Stimulated activated naive CD8-positive, alpha-beta T cell treated with anti-CD3 and anti-CD28 coated beads, Interleukin-15, amount 100 ng/mL, for 72 hours (primary cell): Measurements from ENCODE around the gene CYP19A1.
"Not testable (repeated sequence)": the region's sequence is repeated elsewhere in the genome, so short reads cannot be mapped to it uniquely, and the experiment has no call there.

ENCODE experiments used
- ATAC-seq: fragments of 150-1000 bp; cut with Tn5 transposase; 2 replicates; pipeline ENCODE4 v1.10.0; 2021; ENCODE audit warnings: mild to moderate bottlenecking, moderate library complexity
- DNase-seq, 2 donors: peaks; one replicate each; pipeline ENCODE4 v3.0.0; 2021 to 2022
- H3K27ac Mint-ChIP-seq, 2 donors: one replicate each; pipeline ENCODE4 v1.8.0; 2022; ENCODE audit warnings: mild to moderate bottlenecking in 2 of 2, mixed read lengths in 2 of 2, moderate library complexity in 2 of 2
- H3K27me3 Mint-ChIP-seq: one replicate; pipeline ENCODE4 v1.8.0; 2022; ENCODE audit warnings: mixed read lengths
- H3K4me1 Mint-ChIP-seq: one replicate; pipeline ENCODE4 v1.8.0; 2022; ENCODE audit warnings: mild to moderate bottlenecking, mixed read lengths
- H3K4me3 Mint-ChIP-seq, 2 donors: one replicate each; pipeline ENCODE4 v1.8.0; 2022; ENCODE audit warnings: mild to moderate bottlenecking in 2 of 2, mixed read lengths in 2 of 2, moderate library complexity in 1 of 2
- H3K9me3 Mint-ChIP-seq, 2 donors: one replicate each; pipeline ENCODE4 v1.8.0; 2022; ENCODE audit warnings: mixed read lengths in 2 of 2

The CYP19A1 gene

DNA sequence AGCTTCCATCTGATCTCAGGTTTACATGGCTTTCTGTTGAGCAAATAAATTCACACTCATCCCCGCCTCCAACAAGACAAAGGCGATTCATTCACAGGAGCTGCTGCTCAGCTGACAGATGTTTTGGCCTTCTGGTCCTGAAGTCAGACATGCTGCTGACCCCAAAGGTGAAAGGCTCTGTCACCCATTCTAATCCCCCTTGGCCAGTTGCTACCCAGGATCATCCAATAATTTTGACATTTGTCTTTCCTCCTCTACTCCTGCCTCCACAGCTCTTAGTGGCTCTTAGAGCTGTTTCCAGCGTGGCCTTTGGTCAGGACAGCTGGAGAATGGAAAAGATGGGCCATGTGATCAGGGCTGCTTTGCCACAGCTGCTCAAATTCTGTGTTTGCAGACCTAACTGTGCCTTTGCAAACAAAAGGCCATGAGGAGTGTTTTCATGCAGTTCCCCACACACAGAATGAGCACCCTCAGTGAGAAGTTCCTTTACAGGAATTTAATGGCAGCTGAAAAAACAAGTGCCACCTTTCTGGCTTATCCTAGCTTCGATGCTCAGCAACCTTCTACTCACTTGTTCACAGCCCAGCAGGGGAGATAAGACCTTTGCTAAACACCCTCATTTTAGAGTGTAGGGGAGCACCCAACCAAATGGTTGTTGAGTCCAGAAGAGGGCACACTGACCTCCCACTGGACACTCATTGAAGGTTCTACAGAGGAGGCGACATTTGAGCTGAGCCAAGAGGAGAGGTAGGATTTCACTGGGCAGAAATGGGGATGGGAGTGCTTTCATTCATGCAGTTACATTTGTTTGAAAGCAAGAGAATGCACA lies 39.0 kb downstream of the CYP19A1 start:
- Mint-ChIP-seq H3K27me3 (peaks cover 40% of the 10 kb centered on the region), H3K27ac (no peak overlapping the region), H3K4me3 (no peak overlapping the region), H3K9me3 (no peaks in the 10 kb centered on the region), H3K4me1 (no peaks in the 10 kb centered on the region)
- no peak for ATAC-seq
- DNase-seq = no peak

GRCh38 chr15:51298620-51299019 lies 39.8 kb downstream of the CYP19A1 start:
- ATAC-seq (no peak), DNase-seq (no peak)
- Mint-ChIP-seq H3K27ac (no peak overlapping the region), H3K4me1 (no peaks in the 10 kb centered on the region), H3K4me3 (no peak overlapping the region), H3K9me3 (peaks cover 0 to 2% of the 10 kb centered on the region in 2 donors), H3K27me3 (peaks cover 35% of the 10 kb centered on the region)

DNA sequence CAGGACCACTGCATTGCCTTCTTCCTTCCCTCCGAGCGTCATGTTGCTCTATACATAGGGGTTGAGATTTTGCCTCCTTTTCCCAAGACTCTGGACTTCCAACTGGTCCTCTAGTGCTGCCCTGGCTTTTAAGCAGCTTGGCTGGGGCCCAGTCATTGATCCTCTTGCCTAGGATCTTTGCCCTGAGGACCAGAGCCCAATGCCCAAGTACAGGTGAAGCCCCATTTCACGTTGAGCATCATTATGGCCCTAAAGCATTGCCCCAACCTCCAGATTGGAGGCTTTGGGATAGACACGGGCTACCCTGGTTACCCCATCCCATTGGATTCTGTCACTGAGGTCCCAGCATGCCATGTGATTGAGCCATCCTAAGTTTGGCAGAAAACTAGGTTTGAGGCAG lies 47.7 kb downstream of the CYP19A1 start:
- ATAC-seq (no peak), DNase-seq (no peak)
- peaks cover 5% of the 10 kb centered on the region for H3K27me3 Mint-ChIP-seq
- peaks cover 0 to 6% of the 10 kb centered on the region in 2 donors for H3K9me3 Mint-ChIP-seq
- H3K4me1 Mint-ChIP-seq = no peaks in the 10 kb centered on the region
- H3K4me3 Mint-ChIP-seq = no peak overlapping the region
- no peak overlapping the region for H3K27ac Mint-ChIP-seq

GRCh38 chr15:51289290-51289689 lies 49.1 kb downstream of the CYP19A1 start:
- Mint-ChIP-seq H3K4me1 (no peaks in the 10 kb centered on the region), H3K4me3 (no peak overlapping the region), H3K9me3 (peaks cover 0 to 6% of the 10 kb centered on the region in 2 donors), H3K27me3 (no peaks in the 10 kb centered on the region), H3K27ac (no peak overlapping the region)
- DNase-seq (no peak), ATAC-seq (no peak)

- Mint-ChIP-seq H3K27me3 (no peaks in the 10 kb centered on the region), H3K9me3 (peaks cover 0 to 2% of the 10 kb centered on the region in 2 donors), H3K4me3 (no peak overlapping the region), H3K4me1 (no peaks in the 10 kb centered on the region), H3K27ac (no peak overlapping the region)
- no peak for DNase-seq
- no peak for ATAC-seq
Measured at GRCh38 chr15:51288143-51289065, 50.0 kb downstream of the CYP19A1 start.

GRCh38 chr15:51286816-51287215 lies 51.6 kb downstream of the CYP19A1 start:
- H3K27ac Mint-ChIP-seq = no peak overlapping the region
- DNase-seq (no peak), ATAC-seq (no peak)
- no peaks in the 10 kb centered on the region for H3K9me3 Mint-ChIP-seq
- no peak overlapping the region for H3K4me3 Mint-ChIP-seq
- H3K4me1 Mint-ChIP-seq = peaks cover 9% of the 10 kb centered on the region
- H3K27me3 Mint-ChIP-seq = no peaks in the 10 kb centered on the region

DNA sequence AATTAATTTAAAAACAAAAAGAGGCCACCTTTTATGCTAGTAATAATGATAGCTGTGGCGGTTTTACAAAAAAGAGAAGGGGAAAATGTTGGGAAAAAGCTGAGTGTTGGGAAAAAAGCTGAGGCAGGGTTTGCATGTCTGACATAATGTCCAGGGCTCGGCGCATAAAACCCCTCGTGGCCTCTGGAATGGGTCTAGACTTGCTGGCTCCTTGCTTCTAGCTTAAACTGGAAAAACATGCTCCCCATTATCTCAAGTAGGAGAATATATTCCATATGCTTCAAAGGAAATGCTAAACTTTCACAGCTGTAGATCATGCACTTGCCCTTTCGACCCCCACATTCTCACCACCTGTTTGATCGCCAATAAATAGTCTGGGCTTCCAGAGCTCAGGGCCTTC lies 53.0 kb downstream of the CYP19A1 start:
- no peaks in the 10 kb centered on the region for H3K9me3 Mint-ChIP-seq
- ATAC-seq (no peak), DNase-seq (no peak)
- no peak overlapping the region for H3K27ac Mint-ChIP-seq
- H3K27me3 Mint-ChIP-seq = peaks cover 3% of the 10 kb centered on the region
- peaks cover 9% of the 10 kb centered on the region for H3K4me1 Mint-ChIP-seq
- no peak overlapping the region for H3K4me3 Mint-ChIP-seq

DNA sequence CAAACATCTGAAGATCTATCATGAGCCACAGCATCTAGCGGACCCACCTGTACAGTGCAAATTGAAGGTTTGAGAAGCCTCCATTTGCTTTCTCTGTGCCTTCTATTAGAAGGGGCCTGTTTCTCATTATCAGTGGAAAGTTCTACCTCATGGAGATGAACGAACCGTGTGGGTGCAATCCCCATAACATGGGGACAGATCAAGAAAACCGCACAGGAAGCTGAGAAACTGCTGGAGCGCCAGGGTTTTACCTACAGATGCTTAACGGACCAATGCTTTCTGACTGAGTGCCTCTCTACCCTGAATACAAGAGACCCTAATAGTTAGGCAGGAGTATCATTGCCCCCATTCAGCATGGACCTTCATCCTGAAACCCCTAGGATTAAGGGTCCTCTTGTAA lies 53.5 kb downstream of the CYP19A1 start:
- no peak overlapping the region for H3K27ac Mint-ChIP-seq
- H3K4me3 Mint-ChIP-seq = no peak overlapping the region
- H3K9me3 Mint-ChIP-seq = no peaks in the 10 kb centered on the region
- peaks cover 8% of the 10 kb centered on the region for H3K27me3 Mint-ChIP-seq
- no peak for DNase-seq
- no peak for ATAC-seq
- peaks cover 9% of the 10 kb centered on the region for H3K4me1 Mint-ChIP-seq

DNA sequence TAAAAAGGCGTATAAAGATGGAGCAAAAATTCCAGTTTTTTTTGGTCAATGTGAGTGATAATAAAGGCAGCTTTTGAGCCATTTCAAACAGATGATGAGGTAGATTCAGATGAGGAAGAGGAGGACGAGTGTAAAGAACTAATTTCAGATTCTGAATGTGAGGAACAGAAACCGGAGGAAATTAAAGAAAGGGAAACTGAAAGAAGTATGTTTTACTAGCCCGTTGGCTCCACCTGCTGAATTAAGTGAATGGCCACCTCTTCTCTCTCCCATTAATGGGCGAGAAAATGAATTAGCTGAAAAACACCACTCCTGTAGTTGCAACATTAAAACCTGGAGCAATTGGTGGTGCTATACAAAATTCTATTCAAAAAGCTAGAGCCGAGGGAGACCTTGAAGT lies 55.4 kb downstream of the CYP19A1 start:
- no peaks in the 10 kb centered on the region for H3K9me3 Mint-ChIP-seq
- H3K4me1 Mint-ChIP-seq = peaks cover 9% of the 10 kb centered on the region
- peaks cover 21% of the 10 kb centered on the region for H3K27me3 Mint-ChIP-seq
- H3K27ac Mint-ChIP-seq = peak overlapping the region in 1 of 2 donors; percentile 74
- DNase-seq (no peak), ATAC-seq (no peak)
- no peak overlapping the region for H3K4me3 Mint-ChIP-seq

DNA sequence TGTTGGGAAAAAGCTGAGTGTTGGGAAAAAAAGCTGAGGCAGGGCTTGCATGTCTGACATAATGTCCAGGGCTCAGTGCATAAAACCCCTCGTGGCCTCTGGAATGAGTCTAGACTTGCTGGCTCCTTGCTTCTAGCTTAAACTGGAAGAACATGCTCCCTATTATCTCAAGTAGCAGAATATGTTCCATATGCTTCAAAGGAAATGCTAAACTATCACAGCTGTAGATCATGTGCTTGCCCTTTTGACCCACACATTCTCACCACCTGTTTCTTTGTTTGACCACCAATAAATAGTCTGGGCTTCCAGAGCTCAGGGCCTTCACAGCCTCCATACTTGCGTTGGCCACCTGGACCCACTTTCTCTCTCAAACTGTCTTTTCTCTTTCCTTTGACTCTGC lies 56.2 kb downstream of the CYP19A1 start:
- H3K4me3 Mint-ChIP-seq = not testable (repeated sequence)

GRCh38 chr15:51281368-51281967 lies 56.9 kb downstream of the CYP19A1 start:
- DNase-seq (peak in 1 of 2 donors; percentile 12), ATAC-seq (no peak)
- Mint-ChIP-seq H3K4me3 (no peak overlapping the region), H3K9me3 (no peaks in the 10 kb centered on the region), H3K27me3 (peaks cover 21% of the 10 kb centered on the region), H3K4me1 (peaks cover 9% of the 10 kb centered on the region), H3K27ac (no peak overlapping the region)

More for the DNA sequence above, 56.2 kb downstream of the CYP19A1 start:
- peaks cover 21% of the 10 kb centered on the region for H3K27me3 Mint-ChIP-seq
- DNase-seq, H3K4me1 Mint-ChIP-seq, H3K27ac Mint-ChIP-seq, H3K9me3 Mint-ChIP-seq, ATAC-seq: not testable (repeated sequence)

DNA sequence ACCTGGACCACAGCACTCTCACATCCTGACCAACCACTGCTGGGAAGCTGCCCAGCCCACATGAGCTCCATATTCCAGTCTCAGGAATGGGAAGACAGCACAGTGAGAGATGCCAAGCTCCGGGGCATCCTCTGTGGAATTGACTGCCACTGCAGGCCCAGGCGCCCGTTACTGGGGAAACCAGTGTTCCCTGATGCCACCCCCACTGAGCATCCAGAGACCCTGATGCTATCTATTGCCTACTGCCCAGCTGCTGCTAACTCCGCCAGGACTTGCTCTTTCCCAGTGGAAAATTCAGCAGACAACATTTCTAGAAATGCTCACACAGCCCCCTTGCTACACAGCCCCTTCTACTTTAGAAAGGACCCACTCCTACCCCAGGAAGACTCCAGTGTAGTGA lies 57.6 kb downstream of the CYP19A1 start:
- H3K4me3 Mint-ChIP-seq = no peak overlapping the region
- no peaks in the 10 kb centered on the region for H3K9me3 Mint-ChIP-seq
- DNase-seq = no peak
- H3K27ac Mint-ChIP-seq = peak overlapping the region in 1 of 2 donors; percentile 15
- peaks cover 9% of the 10 kb centered on the region for H3K4me1 Mint-ChIP-seq
- peaks cover 21% of the 10 kb centered on the region for H3K27me3 Mint-ChIP-seq
- ATAC-seq = no peak

DNA sequence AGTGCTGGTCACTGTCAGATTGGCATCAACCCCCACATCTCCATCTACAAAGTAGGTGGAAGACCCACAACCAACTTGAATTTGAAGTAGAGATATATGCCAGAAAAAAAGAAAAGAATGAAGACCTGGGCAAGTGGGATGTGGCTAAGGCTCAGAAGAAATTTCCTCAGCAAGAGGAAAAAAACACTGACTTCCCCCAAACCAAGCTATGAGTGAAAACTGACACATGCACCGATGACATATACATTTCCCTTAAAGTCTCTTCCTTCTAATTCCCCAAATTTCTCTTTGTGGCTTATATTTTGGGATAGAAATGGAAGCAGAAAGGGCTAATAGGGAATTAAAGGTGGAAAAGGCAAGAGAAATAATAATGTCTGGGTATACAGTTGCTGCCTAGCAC lies 59.0 kb downstream of the CYP19A1 start:
- no peak overlapping the region for H3K4me3 Mint-ChIP-seq
- DNase-seq = no peak
- ATAC-seq = no peak
- H3K4me1 Mint-ChIP-seq = peaks cover 9% of the 10 kb centered on the region
- no peaks in the 10 kb centered on the region for H3K9me3 Mint-ChIP-seq
- H3K27me3 Mint-ChIP-seq = peaks cover 21% of the 10 kb centered on the region
- H3K27ac Mint-ChIP-seq = no peak overlapping the region

- DNase-seq (no peak), ATAC-seq (no peak)
- Mint-ChIP-seq H3K27ac (no peak overlapping the region), H3K9me3 (no peaks in the 10 kb centered on the region), H3K4me3 (no peak overlapping the region), H3K4me1 (no peaks in the 10 kb centered on the region), H3K27me3 (peaks cover 21% of the 10 kb centered on the region)
Measured at GRCh38 chr15:51277101-51277500, 61.3 kb downstream of the CYP19A1 start.

DNA sequence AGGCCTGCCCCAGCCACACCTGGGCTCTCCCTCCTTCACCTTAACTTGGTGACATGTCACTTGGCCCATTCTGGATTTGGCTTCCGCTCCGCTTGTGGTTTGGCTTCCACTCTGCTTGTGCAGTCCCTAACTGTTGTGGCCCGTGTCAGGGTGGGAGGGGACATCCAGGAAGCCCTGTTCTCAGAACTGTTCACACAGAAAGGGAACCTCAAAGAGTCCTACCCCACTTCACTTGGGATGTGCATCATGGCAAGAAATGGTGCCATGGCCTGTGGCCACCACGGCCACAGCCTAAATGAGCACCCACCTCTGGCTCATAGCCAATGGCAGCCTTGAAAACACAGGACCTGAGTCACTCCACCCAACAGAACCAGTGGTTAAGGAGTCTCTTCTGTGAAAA lies 63.4 kb downstream of the CYP19A1 start:
- DNase-seq (peak in 1 of 2 donors; percentile 18), ATAC-seq (peak; percentile 70)
- Mint-ChIP-seq H3K27me3 (peaks cover 13% of the 10 kb centered on the region), H3K4me1 (no peaks in the 10 kb centered on the region), H3K27ac (no peak overlapping the region), H3K9me3 (no peaks in the 10 kb centered on the region), H3K4me3 (no peak overlapping the region)

DNA sequence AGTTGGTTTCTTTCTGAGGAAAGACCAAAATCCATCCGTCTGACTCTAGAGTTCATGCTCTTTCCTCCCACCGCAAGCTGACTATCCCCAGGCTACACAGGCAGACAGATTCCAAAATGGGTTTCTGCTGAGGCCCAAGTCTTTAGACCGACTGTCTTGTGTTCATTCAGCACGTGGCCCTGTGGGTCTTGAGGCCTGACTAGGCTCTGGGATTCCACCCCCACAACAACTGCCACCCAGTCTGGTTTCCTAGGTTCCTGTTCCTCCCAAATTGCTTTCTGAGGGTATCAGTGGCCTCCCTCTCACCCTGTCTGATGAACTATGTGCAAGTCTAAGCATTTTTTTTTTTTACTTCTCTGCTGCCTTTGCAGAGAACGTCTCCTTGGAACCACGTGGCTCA lies 67.7 kb downstream of the CYP19A1 start:
- no peak overlapping the region for H3K27ac Mint-ChIP-seq
- no peaks in the 10 kb centered on the region for H3K9me3 Mint-ChIP-seq
- no peak overlapping the region for H3K4me3 Mint-ChIP-seq
- DNase-seq = no peak
- H3K27me3 Mint-ChIP-seq = no peaks in the 10 kb centered on the region
- H3K4me1 Mint-ChIP-seq = no peaks in the 10 kb centered on the region
- no peak for ATAC-seq
